ENCODE measurements around the gene FFAR1.
"Not testable (repeated sequence)": the region's sequence is repeated elsewhere in the genome, so short reads cannot be mapped to it uniquely, and the experiment has no call there.

FFAR1 gene

DNA sequence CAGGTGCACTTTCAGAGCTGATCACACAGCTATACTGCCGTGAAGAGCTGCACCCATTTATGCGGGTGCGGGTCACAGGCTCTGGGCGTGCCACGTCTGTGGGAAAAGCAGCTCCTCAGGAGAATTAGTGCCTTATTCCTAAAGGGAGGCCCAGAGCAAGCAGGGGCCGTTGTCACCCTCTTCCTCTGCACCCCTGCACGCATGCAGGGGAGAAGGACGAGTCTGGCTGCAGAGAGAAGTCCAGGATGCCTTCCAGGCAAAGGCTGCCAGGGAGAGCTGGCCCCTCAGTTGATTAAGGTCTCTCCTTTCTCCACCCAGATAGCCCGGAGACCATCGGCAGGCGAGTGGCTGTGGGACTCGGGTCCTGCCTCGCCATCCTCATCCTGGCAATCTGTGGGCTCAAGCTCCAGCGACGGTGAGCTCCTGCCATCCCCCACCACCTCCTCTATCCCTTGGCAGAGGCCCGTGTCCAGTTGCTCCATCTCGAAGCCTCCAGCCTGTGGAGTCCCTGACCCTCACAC lies 3.1 kb upstream of the FFAR1 start:
- DNase-seq: no peak

DNA sequence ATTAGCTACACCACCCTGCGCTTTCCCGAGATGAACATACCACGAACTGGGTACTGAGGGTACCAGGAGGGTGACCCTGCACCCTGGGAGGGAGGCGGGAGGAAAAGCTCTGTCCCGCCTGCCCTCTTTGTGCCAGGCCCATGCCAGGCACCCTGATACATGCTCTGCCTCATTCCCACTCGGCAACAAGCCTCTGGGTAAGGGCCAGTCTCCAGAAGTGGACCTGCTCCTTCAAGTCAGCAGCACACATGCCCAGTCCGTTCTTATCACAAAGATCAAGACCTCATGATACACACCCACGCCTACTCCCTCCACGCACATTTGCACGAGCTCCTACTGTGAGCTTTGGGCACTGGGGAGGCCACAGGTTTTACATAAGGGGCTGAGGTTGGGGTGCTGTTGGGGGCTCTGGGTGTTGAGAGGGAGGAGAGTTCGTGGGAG lies 2.0 kb upstream of the FFAR1 start:
- no peak for DNase-seq

GRCh38 chr19:35346193-35347052 lies 1.3 kb upstream of the FFAR1 start:
- peak in 2 of 14 donors; percentile 19 to 21 for DNase-seq

- no peak for DNase-seq
Measured at GRCh38 chr19:35347930-35348298, 212 bp downstream of the FFAR1 start.

GRCh38 chr19:35348911-35349611 lies 1.4 kb downstream of the FFAR1 start:
- no peak for DNase-seq

GRCh38 chr19:35349614-35350521 lies 2.2 kb downstream of the FFAR1 start:
- DNase-seq: no peak

DNA sequence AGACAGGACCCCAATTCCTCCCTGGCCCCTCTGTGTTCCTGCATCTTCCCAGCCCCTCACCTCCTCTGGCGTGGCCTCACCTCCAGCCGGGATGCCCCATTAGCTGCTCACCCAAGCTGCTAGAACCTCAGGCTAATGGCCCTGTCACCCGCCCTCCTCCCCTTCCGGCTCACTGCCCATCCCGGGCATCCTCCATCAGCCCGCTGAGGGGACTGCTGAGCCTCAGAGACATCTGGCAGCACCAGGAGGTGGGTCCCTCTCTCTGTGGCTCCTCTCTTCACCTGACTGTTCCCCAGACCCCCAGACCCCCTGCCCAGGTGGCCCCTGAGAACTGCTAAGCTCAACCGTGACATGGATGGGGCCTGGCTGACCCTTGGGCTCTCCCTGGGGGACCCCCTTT lies 2.9 kb downstream of the FFAR1 start:
- DNase-seq: no peak

GRCh38 chr19:35351411-35352176 lies 3.9 kb downstream of the FFAR1 start:
- no peak for DNase-seq

DNA sequence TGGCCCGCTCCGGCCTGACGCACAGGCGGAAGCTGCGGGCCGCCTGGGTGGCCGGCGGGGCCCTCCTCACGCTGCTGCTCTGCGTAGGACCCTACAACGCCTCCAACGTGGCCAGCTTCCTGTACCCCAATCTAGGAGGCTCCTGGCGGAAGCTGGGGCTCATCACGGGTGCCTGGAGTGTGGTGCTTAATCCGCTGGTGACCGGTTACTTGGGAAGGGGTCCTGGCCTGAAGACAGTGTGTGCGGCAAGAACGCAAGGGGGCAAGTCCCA lies 4.4 kb downstream of the FFAR1 start:
- no peak for DNase-seq

GRCh38 chr19:35352448-35353304 lies 5.0 kb downstream of the FFAR1 start:
- peak in 11 of 14 donors; percentile 3 to 66 (median 42) for DNase-seq

GRCh38 chr19:35353635-35354034 lies 5.9 kb downstream of the FFAR1 start:
- no peak for DNase-seq

DNA sequence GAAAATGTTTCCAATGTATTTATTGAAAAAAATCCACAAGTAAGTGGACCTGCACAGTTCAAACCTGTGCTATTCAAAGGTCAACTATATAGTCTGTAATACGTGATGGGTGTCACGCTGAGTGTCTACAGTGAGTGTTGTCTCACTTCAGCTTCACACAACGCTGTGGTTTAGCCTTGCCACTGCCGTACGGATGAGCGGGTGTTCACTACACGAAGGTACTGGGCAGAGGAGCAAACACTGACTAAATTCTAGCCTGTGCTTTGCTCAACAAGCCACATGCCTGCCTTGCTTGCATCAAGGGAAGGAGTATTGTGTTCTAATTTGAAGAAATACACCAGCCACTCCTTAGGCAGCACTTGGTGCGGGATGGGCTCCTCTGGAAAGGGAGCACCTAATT lies 7.2 kb downstream of the FFAR1 start:
- no peak for DNase-seq

DNA sequence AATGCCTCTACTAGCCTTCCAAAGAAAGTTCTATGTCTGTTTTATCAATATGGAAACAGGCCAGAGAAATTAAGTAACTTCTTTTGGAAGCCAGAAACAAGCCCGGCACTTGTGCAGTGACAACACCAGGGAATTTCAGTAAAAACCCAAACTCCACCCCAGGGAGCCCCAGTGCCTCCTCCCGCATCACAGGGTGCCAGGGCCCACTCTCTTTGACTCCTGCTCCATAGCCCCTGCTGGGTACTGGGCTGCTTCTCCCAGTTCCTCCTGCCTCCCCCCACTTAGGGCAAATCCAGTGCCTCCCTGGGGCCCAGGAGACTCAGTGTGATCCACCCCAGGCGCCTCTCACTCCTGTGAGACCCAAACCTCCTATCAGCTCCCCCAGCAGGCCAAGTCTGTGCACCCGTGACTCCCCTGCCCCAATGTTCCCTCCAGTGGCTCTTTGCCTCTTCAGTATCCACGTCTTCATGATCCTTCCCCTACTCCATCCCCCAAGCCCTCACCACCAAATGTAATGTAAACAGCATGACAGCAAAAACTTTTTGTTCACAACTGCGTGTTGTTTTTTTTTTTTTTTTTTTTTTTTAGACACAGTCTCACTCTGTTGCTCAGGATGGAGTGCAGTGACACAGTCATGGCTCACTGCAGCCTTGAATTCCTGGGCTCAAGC lies 8.2 kb downstream of the FFAR1 start:
- no peak for DNase-seq

GRCh38 chr19:35357867-35358573 lies 10.3 kb downstream of the FFAR1 start, which contains the start of gene FFAR3:
Gene FFAR3 (plus strand): TSS chr19:35358460. CDS start chr19:35358891, 431 bp downstream.
- DNase-seq: peak in 4 of 14 donors; percentile 1 to 22 (median 20)

GRCh38 chr19:35358834-35359233 lies 11.1 kb downstream of the FFAR1 start:
- DNase-seq: not testable (repeated sequence)

GRCh38 chr19:35359395-35359794 lies 11.7 kb downstream of the FFAR1 start:
- DNase-seq: not testable (repeated sequence)

DNA sequence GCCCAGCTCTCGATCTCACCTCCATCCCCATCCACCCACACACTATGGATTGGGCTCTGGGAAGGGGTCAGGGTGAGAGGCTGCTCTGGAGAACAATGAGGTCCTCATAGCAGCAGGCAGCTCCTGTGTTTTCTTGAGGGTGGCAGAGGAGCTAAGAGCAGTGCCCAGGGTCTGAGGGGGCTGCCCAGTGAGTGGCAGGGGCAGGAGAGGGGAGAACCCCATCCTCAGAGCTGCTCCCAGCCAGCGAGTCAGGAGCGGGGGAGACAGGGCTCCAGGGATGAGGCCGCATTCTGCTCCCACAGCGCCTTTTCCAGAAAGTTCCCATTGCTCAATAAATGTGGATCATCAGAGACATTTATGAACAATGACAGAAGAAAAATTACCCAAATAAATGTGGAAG lies 12.4 kb downstream of the FFAR1 start:
- not testable (repeated sequence) for DNase-seq

DNA sequence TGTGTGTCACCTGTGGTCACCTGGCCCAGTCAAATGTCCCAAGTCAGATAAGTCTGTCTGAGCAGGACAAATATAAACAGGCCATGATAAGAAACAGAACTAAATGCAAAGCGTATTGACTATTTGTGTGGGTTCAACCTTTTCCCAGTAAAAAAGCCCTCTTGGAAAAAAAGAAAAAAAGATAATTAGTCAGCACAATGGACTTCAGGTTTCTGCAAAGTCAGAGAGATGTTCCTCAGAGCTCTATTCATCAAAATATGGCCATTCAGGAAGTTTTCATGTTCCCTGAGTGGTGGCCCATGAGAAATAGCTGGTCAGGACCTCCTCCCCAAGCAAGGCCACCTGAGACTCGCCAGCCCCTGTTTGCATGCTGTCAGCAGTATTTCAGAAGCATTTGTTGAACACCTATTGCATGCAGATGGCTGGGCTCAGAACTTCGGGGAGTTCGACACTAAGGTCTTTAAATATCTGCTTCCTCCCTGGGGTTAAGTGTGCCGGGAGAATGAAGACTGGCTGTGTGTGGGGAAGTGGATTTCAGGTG lies 13.2 kb downstream of the FFAR1 start:
- DNase-seq: no peak
